Subcutaneous adipose tissue (tissue), 4 donors: ENCODE measurements around the gene TP63. TPM values are rescaled to one million over a fixed set of nuclear protein-coding genes. Genes with fewer than 3 reads are reported as not detected.

Source experiments
- total RNA-seq, 4 donors: library from RNA; depleted of rRNA; stranded (reverse); fragments of >200 nt; gene quantifications; one replicate each; pipeline ENCODE4 v1.1.0, GENCODE V29; 2016
- TF ChIP-seq, protein P1 (sequence below): fragments of 450-650 bp; IDR thresholded peaks from one replicate; pipeline ENCODE4 v1.5.1; 2016; ENCODE audit warnings: low read depth, mild to moderate bottlenecking, control low read depth, antibody characterized with exemption, moderate library complexity

Gene TP63
- total RNA-seq, 4 donors from 2014 or later, result 0.17 to 0.44 TPM; not detected in 2

DNA sequence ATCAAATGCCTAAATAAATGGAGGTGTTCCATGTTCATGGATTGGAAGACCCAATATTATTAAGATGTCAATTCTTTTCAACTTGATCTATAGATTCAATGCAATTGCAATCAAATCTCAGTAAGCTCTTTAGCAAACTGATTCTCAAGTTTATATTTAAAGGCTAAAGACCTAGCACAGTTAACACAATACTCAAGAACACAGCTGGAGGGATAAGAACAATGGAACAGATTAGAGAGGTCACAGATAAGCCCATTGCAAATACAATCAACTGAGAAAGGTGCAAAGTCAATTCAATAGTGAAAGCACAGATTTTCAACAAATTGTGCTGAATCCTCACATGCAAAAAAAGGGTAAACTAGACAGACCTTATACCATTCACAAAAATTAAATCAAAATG, 290.6 kb downstream of the TP63 start:
- TF ChIP-seq, protein P1, sequence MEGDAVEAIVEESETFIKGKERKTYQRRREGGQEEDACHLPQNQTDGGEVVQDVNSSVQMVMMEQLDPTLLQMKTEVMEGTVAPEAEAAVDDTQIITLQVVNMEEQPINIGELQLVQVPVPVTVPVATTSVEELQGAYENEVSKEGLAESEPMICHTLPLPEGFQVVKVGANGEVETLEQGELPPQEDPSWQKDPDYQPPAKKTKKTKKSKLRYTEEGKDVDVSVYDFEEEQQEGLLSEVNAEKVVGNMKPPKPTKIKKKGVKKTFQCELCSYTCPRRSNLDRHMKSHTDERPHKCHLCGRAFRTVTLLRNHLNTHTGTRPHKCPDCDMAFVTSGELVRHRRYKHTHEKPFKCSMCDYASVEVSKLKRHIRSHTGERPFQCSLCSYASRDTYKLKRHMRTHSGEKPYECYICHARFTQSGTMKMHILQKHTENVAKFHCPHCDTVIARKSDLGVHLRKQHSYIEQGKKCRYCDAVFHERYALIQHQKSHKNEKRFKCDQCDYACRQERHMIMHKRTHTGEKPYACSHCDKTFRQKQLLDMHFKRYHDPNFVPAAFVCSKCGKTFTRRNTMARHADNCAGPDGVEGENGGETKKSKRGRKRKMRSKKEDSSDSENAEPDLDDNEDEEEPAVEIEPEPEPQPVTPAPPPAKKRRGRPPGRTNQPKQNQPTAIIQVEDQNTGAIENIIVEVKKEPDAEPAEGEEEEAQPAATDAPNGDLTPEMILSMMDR, result no peak

DNA sequence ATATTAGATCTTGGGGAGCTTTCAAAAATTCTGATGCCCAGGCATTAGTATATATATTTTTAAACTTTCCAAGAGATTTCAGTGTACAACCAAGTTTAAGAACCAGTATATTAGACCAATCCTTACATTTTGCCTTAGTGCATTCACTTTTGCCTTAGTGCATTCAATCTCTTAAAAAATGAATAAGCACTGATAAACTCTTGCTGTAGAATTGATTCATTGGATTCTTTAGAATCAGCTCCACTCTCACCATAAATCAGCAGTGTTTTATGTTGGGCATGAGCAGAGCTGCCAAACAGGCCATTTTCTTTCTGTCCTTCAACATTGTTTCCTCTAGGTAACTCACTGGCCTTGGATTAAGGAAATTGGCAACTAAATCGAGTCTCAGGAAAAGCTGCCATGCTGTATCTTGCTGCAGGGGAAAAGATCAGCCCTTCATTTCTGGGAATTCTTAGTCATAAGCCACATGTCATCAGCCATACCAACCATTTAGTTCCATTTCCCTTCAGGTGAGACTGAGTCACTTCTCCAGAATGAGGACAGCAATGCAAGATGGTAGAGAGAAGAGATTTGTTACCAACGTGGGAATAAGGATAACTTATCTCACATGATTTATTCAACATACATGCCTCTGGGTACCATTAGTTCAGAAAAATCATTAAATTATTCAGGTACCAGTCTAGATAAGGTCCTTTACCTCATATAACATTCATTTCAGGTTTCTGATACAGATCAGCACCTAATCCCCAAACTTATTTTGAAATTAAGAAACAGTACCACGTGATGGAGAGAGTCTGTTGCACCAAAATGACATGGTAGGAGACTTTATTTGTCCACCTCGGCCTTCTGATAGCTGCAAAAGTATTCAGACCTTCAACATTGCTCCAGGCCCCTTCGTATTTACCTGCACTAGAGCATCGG, 297.0 kb downstream of the TP63 start:
- TF ChIP-seq, protein P1, result no peak

DNA sequence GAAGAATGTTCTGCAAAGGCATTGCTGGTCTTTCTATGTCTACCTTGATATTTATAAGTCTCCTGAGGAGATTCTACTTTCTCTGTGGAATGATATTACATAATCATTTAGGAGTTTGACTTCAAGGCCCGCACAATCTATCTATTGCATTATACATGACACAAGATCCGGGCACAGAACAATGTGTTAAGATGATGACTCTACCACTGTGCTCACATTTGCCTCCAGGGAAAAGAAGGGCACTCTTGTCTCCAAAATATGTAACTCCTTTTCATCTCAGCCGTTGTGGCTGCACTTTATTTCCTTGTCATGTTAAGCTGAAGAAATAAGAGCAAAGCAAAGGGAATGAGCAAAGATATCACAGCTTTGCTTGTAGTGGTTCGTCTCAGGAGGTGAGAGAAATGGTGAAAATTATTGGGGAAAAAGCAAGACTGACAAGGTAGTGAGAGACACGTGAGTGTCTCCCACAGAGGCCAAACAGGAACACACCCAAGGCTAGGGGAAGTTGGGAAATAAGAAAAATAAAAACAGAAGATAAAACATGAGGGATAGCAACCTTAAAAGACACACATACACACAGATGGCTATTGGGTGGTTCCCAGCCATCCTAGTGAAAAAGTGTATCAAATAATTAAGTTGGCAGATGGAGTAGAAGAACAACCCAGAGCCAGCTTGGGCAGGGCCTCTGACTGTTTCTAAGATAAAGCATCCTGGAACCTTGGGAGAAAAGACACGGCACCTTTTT, 305.2 kb downstream of the TP63 start:
- TF ChIP-seq, protein P1, result no peak

DNA sequence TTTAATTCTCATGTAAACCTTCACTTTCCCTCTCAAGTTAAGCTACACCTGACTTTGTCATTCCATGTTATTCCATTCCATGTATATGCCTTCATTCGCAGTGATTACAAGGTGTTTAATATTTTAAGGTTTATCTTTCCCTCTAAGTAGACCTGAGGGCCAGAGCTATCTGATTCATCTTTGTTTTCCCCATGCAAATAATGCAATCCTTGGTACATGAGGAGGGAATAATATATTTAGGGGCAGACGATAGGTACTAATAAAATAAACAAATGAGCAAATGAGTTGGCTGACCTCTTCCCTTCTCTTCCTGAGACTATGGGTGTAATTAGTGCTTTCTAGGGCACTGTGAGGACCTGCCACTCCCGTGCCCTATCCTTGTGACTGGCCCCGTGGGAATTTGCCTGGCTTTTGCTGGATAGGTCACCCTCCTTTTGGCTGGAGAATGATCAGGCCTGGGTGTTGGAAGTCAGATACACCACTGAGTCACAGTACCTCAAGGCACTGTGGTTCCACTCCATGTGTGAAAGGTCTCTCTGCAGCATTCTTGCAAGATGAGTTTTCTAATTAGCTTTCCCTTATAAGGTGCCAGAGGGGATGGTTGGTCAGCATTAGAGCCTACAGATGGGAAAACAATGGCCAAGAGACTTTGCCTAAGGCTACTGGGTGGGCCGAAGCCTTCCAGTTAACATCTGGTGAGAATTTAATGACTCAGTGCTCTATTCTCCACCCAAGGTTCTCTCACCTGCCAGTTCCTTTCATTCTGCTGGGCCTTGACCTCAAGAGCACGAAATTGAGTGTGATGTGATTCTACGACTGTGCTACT, 306.3 kb downstream of the TP63 start:
- TF ChIP-seq, protein P1, result no peak

DNA sequence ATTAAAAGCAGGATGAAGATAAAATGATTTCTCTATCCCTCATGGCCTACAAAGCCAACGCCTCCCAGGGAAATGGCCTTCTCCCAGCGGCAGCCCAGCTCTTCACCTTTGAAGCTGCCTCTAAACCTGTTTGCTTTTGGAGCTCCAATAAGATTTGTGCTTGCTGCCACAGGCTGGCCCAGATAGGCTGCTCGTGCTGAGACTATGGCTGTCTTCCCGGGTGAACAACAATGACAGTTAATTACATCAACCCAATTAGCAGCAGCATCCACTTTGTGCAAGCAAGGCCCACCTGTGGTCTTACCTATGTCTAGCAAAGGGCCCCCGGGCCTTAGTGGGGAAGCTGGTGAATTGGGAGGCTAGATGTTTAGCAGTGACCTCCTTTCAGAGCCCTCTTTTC, 309.9 kb downstream of the TP63 start:
- TF ChIP-seq, protein P1, result no peak

DNA sequence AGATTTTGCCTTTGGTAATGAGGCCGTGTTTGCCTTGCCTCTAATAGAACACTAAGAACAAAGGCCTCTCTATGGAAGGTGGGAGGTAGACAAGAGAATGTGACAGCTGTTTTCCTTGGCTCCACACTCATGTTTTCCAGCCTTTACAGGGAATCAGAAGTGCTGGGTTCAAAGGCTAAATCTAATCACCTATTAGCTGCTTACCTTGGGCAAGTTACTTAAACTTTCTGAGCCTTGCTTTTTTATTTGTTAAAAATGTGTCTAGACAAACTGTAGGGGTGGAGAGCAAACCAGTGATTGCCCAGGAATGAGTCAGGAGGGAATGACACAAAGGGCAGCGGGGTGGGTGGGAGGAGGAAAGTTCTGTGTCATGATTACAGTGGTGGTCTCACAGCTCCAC, 310.5 kb downstream of the TP63 start:
- TF ChIP-seq, protein P1, result no peak
